Renal cortical epithelial cell (primary cell): Measurements from ENCODE around the gene DIPK1C. TPM values are rescaled to one million over a fixed set of nuclear protein-coding genes. Genes with fewer than 3 reads are reported as not detected.
A peak's percentile ranks its signal among the peaks of the same experiment; 100 is the strongest.

Experiments
- DNase-seq: peaks from one replicate; pipeline ENCODE4 v3.0.0-alpha.2; 2011; ENCODE audit warnings: low read depth
- total RNA-seq: library from RNA; depleted of rRNA; stranded (reverse); fragments of >200 nt; gene quantifications from 2 replicates; pipeline ENCODE4 v1.2.3, GENCODE V29; 2014

DIPK1C gene
- total RNA-seq, 1 donor from 2014 or later: not detected

- no peak for DNase-seq
These were observed 25.6 kb upstream of the DIPK1C start for GRCh38 chr18:74482697-74483096.

GRCh38 chr18:74480149-74480651 lies 23.1 kb upstream of the DIPK1C start:
- DNase-seq: no peak

GRCh38 chr18:74479486-74480148 lies 22.5 kb upstream of the DIPK1C start:
- DNase-seq: no peak

GRCh38 chr18:74478880-74479279 lies 21.8 kb upstream of the DIPK1C start:
- DNase-seq: no peak

GRCh38 chr18:74478316-74478715 lies 21.2 kb upstream of the DIPK1C start:
- no peak for DNase-seq

- no peak for DNase-seq
These were observed 20.7 kb upstream of the DIPK1C start for GRCh38 chr18:74477771-74478170.

- DNase-seq: no peak
These were observed 19.0 kb upstream of the DIPK1C start for GRCh38 chr18:74476140-74476539.

GRCh38 chr18:74473976-74474640 lies 17.0 kb upstream of the DIPK1C start:
- DNase-seq: no peak

- DNase-seq: no peak
These were observed 15.2 kb upstream of the DIPK1C start for GRCh38 chr18:74472312-74472711.

- peak; percentile 61 for DNase-seq
These were observed 11.5 kb upstream of the DIPK1C start for GRCh38 chr18:74468547-74469061.

GRCh38 chr18:74465775-74466174 lies 8.7 kb upstream of the DIPK1C start:
- DNase-seq: no peak

- no peak for DNase-seq
These were observed 6.9 kb upstream of the DIPK1C start for GRCh38 chr18:74463983-74464382.

- DNase-seq: no peak
These were observed 6.1 kb upstream of the DIPK1C start for GRCh38 chr18:74463254-74463653.

- no peak for DNase-seq
These were observed 3.7 kb upstream of the DIPK1C start for GRCh38 chr18:74460825-74461224.

- DNase-seq: no peak
These were observed 2.8 kb upstream of the DIPK1C start for GRCh38 chr18:74459889-74460288.

GRCh38 chr18:74457725-74458421 lies 765 bp upstream of the DIPK1C start:
- no peak for DNase-seq

- no peak for DNase-seq
These were observed 612 bp downstream of the DIPK1C start for GRCh38 chr18:74456349-74457042.

GRCh38 chr18:74456017-74456348 lies 1.1 kb downstream of the DIPK1C start:
- no peak for DNase-seq

- no peak for DNase-seq
These were observed 1.7 kb downstream of the DIPK1C start for GRCh38 chr18:74455386-74455785.

- no peak for DNase-seq
These were observed 2.8 kb downstream of the DIPK1C start for GRCh38 chr18:74454279-74454751.

- no peak for DNase-seq
These were observed 3.4 kb downstream of the DIPK1C start for GRCh38 chr18:74453642-74454198.
